NCI-H345 treated with DMSO at 0.1 percent for 48 hours (cell line): ENCODE results near the gene PPP4R4.
"Not testable (repeated sequence)": the region's sequence is repeated elsewhere in the genome, so short reads cannot be mapped to it uniquely, and the experiment has no call there.

ENCODE experiments used
- DNase-seq: peaks from one replicate; lab custom pipeline; 2025; ENCODE audit not compliant: unreplicated experiment; lab: John Stamatoyannopoulos, UW

Gene PPP4R4

DNA sequence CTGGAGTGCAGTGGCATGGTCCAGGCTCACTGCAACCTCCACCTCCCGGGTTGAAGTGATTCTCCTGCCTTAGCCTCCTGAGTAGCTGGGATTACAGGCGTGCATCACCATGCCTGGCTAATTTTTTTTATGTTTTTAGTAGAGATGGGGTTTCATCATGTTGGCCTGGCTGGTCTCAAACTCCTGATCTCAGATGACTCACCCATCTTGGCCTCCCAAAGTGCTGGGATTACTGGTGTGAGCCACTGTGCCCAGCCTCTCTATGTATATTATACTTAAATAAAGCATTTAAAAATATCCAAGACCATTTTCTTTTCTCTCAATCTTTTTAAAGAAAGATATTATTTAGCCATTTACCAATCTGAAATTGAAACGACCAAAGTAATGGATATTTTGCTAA, 90.1 kb downstream of the PPP4R4 start:
- DNase-seq, result not testable (repeated sequence)

DNA sequence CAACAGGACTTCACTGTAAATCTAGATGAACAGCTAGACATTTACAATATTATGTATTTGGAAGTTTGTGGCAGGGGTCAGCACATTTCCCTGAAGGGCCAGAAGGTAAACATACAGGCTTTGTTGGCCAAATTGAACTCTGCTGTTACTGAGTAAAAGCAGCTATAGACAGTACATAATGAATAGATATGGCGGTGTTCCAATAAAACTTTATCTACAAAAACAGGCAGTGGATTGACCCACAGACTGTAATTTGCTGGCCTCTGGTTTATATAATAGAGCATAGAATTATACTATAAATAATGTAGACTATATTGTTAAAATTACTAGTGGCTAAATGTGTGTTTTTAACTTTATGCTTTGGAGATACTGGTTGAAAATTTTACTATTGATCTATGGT, 93.2 kb downstream of the PPP4R4 start:
- no peak for DNase-seq

DNA sequence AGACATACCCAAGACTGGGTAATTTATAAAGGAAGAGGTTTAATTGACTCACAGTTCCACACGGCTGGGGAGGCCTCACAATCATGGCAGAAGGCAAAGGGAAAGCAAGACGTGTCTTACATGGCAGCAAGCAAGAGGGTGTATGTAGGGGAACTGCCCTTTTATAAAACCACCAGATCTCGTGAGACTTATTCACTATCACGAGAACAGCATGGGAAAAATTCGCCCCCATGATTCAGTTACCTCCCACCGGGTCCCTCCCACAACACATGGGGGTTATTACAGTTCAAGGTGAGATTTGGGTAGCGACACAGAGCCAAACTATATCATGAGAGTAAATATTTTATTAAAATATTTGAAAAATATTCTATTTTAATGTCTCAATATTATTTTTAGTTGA, 94.5 kb downstream of the PPP4R4 start:
- not testable (repeated sequence) for DNase-seq

DNA sequence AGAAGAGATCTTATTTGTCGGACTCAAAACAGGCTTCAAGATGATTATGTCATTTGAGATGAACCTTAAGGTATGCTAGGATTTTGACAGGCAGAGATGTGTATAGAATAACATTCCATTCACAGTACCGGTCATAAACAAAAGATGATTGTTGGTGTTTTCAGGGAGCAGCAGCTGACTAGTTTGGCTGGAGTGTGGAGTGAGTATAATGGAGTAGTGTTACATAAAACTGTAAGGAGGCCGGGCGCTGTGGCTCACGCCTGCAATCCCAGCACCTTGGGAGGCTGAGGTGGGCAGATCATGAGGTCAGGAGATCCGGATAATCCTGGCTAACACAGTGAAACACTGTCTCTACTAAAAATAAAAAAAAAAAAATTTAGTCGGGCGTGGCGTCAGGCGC, 95.0 kb downstream of the PPP4R4 start:
- no peak for DNase-seq

DNA sequence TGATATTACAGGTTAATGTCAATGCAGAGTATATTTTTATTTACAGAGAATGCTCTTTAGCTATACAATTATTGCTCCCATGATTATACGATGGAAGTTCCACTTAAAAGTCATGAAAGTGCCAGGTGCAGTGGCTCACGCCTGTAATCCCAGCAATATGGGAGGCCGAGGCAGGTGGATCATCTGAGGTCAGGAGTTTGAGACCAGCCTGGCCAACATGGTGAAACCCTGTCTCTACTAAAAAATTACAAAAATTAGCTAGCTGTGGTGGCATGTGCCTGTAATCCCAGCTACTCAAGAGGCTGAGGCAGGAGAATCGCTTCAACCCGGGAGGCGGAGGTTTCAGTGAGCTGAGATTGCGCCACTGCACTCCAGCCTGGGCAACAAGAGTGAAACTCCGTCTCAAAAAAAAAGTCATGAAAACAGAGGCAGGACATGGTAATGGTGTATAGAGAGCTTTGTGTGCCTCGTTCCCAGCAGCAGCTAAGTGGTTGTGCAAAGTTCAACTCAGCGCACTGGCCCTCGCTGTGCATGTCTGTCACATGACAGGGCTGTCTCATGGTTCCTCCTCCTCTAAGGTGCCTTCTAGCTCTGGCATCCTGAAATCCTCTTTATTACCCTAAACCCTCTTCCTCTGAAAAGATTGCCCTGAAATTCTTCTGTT, 102.9 kb downstream of the PPP4R4 start:
- DNase-seq, result not testable (repeated sequence)

GRCh38 chr14:94278731-94279130, 104.6 kb downstream of the PPP4R4 start:
- no peak for DNase-seq

- DNase-seq, result no peak
Observed at GRCh38 chr14:94282991-94283723, 109.0 kb downstream of the PPP4R4 start.

GRCh38 chr14:94284221-94284620, 110.1 kb downstream of the PPP4R4 start:
- DNase-seq, result no peak

- no peak for DNase-seq
Observed at GRCh38 chr14:94285158-94285557, 111.0 kb downstream of the PPP4R4 start.

- no peak for DNase-seq
Observed at GRCh38 chr14:94288610-94289465, 114.7 kb downstream of the PPP4R4 start.

DNA sequence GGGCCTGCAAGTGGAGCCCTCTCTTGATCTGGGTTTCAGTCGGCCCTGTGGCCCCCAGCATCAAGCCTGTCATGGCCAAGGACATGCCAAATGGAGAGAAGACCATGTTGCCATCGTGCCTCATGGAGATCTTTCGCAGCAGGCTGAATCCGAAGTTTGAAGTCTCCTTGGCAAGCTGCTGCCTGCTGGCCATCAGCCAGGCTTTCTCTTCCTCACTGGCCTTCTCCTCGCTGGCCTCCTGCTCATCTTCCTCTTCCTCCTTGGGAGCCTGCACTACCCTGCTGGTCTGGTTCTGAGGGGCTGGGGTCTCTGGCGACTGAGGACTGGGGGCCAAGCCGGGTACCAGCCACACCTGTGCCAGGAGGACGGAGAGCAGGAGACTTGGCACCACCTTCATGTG, 116.1 kb downstream of the PPP4R4 start:
- DNase-seq, result no peak

DNA sequence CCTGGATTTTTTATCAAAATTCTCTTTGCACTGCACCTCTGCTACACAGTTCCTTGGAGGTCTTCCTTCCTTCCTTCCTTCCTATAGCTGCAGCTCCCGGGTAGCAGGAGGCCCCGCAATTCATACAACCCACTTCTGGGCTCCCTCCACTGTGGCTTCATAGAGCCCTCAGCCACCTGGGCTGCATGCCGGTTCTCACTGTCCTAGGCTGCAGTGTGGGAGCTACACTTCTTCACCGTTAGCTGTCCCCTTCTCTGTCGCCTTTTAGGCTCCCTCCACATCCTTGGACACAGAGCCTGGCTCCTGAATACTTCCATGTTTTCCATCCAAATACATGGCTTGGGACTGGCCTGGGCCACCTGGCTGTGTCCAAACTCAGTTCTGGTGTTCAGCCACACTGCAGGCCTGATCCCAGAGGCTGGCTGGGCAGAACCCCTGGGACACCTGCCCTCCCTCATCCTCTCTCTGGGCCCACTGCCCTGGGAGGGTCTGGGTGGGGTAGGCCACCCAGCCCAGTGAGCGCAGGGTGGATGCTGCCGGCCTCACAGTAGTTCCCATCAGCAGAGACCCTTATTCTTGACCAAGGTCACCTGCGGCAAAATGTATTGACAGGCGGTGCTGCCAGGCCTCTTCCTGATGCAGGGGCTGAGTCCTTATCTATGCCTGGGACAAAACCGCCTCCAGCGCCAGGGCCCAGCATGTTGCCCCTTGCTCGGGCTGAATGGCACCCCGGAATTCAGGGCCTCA, 117.2 kb downstream of the PPP4R4 start:
- no peak for DNase-seq

GRCh38 chr14:94291906-94292525, 117.9 kb downstream of the PPP4R4 start:
- no peak for DNase-seq

DNA sequence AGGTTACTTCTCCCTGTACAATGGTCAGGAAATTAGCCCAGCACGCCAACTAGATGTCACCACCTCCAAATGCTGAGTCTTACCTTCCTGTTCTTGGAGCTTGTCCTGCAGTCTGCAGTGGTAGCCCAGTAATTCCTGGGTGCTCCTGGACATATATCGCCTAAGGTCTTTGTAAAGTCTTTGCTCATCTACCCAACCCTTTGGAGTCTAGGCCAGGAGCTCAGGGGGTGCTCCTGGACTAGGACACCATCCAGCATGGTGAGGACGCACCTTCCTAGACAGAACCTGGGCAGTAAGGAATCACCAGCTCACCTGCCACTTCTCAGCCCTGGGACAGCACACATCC, 118.4 kb downstream of the PPP4R4 start:
- no peak for DNase-seq

DNA sequence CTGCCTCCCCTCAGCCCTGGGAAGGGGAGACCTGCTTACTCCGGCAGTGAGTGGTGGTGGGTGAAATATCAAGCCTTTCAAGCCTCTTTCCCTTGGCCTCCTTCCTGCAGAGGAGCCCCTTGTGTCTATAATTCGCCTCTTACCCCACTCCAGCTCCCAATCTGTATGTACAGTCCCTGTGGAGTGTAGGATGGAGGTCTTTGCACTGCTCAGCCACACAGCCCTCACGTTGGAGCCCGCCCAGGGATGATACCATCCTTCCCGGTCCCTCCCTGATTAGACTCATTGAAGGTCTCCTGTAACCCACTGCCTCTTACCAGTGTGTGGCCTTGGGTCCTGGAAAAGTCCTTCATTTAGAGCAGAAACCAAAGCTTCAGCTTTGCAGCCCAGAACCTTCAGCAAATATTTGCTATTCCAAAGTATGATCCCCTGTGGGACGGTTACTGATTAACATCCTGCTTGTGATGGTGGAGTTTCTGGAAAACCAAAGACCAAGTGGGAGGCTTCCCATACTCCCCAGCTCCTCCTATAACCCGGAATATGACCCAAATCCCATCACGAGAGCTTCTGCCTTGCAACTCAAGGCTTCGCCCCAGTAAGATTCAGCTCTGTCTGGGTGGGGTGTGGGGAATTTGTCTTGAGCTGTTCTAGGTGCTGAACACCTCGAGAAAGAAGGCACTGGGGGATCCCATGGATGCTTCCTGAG, 118.9 kb downstream of the PPP4R4 start, which contains the start of gene SERPINA10:
Gene SERPINA10 (minus strand): TSS at position 397 of the 706 bp plus-strand sequence. CDS start 2,675 bp downstream, outside the sequence.
- DNase-seq, result no peak

DNA sequence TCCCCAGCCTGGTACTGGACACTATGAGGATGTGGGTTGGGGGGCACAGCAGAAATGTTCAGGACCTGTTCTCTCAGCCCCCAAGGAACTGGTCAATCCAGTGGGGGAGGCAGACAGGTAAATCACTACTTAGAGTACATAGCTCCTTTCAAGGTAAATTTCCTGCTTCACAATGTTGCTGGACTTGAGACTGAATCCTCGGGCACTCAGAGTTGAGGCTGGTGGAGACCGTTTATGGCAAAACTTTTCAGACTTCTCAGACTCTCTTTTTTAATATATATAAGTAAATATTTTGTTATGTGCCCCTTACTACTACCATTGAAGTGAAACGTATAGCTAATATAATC, 119.4 kb downstream of the PPP4R4 start:
- no peak for DNase-seq

DNA sequence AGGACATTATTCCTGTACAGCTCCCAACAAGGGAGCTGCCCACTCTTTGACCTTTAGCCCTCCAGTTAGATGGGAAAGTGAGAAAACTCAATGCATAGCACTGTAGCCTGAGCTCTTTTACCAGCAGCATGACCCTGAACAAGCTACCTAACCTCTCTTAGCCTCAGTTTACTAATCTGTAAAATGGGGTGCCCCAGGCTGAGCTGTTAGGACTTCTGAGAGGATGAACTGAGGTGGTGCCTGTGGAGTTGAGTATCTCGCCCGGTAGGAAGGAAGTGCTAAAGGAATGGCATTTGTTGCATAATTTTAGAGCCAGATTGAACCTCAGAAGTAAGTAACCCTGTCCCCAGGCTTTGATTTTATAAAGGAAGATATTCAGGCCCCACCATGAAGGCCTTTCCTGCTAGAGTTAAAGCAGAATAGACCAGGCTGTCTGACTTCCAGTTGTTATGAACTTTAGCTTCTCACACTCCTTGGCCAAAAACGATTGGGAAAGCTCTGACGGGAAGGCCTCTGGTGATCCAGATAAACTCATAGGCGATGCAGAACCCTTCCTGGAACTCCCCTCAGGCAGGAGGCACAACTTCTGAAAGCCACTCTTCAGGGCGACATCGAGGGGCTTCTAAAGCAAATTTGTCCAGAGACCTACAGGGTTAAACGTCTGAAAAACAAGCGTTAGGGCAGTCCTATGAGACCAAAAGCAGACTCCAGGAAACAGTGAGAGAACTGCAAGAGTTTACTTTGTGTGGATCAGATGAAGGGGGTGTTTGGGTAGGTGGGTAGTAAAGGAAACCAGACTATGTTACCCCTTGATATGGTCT, 121.4 kb downstream of the PPP4R4 start:
- DNase-seq, result no peak

DNA sequence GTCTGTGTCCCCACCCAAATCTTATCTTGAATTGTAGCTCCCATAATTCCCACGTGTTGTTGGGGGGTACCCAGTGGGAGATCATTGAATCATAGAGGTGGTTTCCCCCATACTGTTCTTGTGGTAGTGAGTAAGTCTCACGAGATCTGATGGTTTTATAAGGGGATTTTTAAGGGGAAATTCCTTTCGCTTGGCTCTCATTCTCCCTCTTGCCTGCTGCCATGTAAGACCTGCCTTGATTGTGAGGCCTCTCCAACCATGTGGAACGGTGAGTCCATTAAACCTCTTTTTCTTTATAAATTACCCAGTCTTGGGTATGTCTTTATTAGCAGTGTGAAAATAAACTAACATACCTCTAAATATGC, 122.0 kb downstream of the PPP4R4 start:
- DNase-seq, result not testable (repeated sequence)

GRCh38 chr14:94298130-94298529, 124.0 kb downstream of the PPP4R4 start:
- DNase-seq, result no peak
